GM12865 (cell line): ENCODE results near the gene ACOX2.

ENCODE experiments used
- DNase-seq: peaks from one replicate; pipeline ENCODE4 v3.0.0; 2010; ENCODE audit warnings: low read depth
- H3K4me3 ChIP-seq: 2 replicates; pipeline ENCODE4 v1.5.1; 2011; ENCODE audit warnings: mild to moderate bottlenecking, low read depth, low read length, control low read depth
- CTCF ChIP-seq: IDR thresholded peaks from 2 replicates; pipeline ENCODE4 v1.5.1; 2011; ENCODE audit warnings: low read length, control low read depth, low read depth, inconsistent platforms; ENCODE audit not compliant: insufficient read depth; ENCODE audit errors: missing control alignments

ACOX2 gene

GRCh38 chr3:58473275-58473674 is 63.7 kb downstream of the ACOX2 start:
- no peak overlapping the region for H3K4me3 ChIP-seq
- no peak for DNase-seq
- no peak for TF ChIP-seq CTCF

- no peak for TF ChIP-seq CTCF
- H3K4me3 ChIP-seq = no peak overlapping the region
- no peak for DNase-seq
Measured at GRCh38 chr3:58471025-58471887, 65.7 kb downstream of the ACOX2 start.

DNA sequence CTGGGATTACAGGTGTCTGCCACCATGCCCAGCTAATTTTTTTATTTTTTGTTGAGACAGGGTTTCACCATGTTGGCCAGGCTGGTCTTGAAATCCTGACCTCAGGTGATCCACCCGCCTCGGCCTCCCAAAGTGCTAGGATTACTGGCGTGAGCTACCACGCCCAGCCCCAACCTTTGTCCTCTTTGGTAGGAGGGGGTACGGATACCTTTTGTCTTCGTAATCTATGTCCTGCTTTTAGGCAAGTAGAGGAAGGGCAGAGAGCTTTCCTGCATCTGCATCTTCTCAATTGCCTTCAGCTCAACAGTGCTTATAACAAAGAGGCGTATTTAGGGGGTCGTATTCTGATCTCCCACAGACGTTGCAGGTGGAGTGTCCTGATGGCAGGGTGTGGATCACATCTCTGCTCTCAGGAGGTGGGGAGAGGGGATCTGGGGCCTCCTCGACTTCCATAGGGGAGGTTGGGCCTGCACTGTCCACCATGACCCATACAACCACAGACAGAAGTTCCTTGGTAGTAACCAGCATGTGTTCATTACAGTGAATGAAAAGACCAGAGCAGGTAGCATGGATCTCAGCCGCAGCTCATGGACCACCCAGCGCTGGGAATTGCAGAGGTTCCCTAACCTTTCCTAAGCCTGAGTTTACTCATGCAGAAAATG is 66.5 kb downstream of the ACOX2 start:
- H3K4me3 ChIP-seq = no peak overlapping the region
- no peak for TF ChIP-seq CTCF
- DNase-seq = no peak

GRCh38 chr3:58469096-58469495 is 67.9 kb downstream of the ACOX2 start:
- H3K4me3 ChIP-seq = no peak overlapping the region
- no peak for TF ChIP-seq CTCF
- no peak for DNase-seq

GRCh38 chr3:58466899-58467563 is 70.0 kb downstream of the ACOX2 start:
- H3K4me3 ChIP-seq = no peak overlapping the region
- no peak for TF ChIP-seq CTCF
- DNase-seq = no peak

- TF ChIP-seq CTCF = no peak
- no peak overlapping the region for H3K4me3 ChIP-seq
- peak; percentile 9 for DNase-seq
Measured at GRCh38 chr3:58464866-58465265, 72.1 kb downstream of the ACOX2 start.
